Natural killer cell (primary cell): ENCODE data around the gene YTHDF1. TPM values are rescaled to one million over a fixed set of nuclear protein-coding genes. Genes with fewer than 3 reads are reported as not detected.

ENCODE experiments used
- ATAC-seq, 3 donors: fragments of 150-1000 bp in 2 of 3; fragments of 200-7000 bp in 1 of 3; cut with Tn5 transposase; 1 replicate in 1 of 3; 2 replicates in 2 of 3; pipeline ENCODE4 v1.10.0; 2021; ENCODE audit warnings: mild to moderate bottlenecking in 2 of 3, moderate library complexity in 2 of 3
- DNase-seq, 2 donors: peaks; one replicate each; pipeline versions ENCODE4 v3.0.0 to v3.0.0-alpha.2; 2013 to 2021; ENCODE audit warnings: mixed read lengths in 1 of 2
- H3K27ac ChIP-seq: one replicate; pipeline ENCODE4 v1.5.1; 2013; ENCODE audit warnings: mild to moderate bottlenecking, low read length
- H3K27me3 ChIP-seq: one replicate; pipeline ENCODE4 v1.6.1; 2013; ENCODE audit warnings: low read length; ENCODE audit not compliant: control insufficient read depth, insufficient read depth
- H3K36me3 ChIP-seq: one replicate; pipeline ENCODE4 v1.6.1; 2013; ENCODE audit warnings: low read length; ENCODE audit not compliant: control insufficient read depth, insufficient read depth
- H3K4me1 ChIP-seq: one replicate; pipeline ENCODE4 v1.6.1; 2013; ENCODE audit warnings: low read length; ENCODE audit not compliant: control insufficient read depth, insufficient read depth
- H3K4me3 ChIP-seq: one replicate; pipeline ENCODE4 v1.5.1; 2013; ENCODE audit warnings: low read length
- H3K9me3 ChIP-seq: one replicate; pipeline ENCODE4 v1.6.1; 2013; ENCODE audit warnings: low read length; ENCODE audit not compliant: control insufficient read depth, insufficient read depth
- H3K27ac Mint-ChIP-seq, 2 donors: one replicate each; pipeline ENCODE4 v1.8.0; 2022; ENCODE audit warnings: mild to moderate bottlenecking in 2 of 2, mixed read lengths in 2 of 2, moderate library complexity in 1 of 2
- H3K27me3 Mint-ChIP-seq, 2 donors: one replicate each; pipeline ENCODE4 v1.8.0; 2022; ENCODE audit warnings: low read depth in 2 of 2, mixed read lengths in 2 of 2
- H3K36me3 Mint-ChIP-seq: one replicate; pipeline ENCODE4 v1.8.0; 2022; ENCODE audit warnings: mixed read lengths
- H3K4me1 Mint-ChIP-seq, 2 donors: one replicate each; pipeline ENCODE4 v1.8.0; 2022; ENCODE audit warnings: mixed read lengths in 2 of 2
- H3K4me3 Mint-ChIP-seq: one replicate; pipeline ENCODE4 v1.8.0; 2022; ENCODE audit warnings: mild to moderate bottlenecking, moderate library complexity, mixed read lengths
- H3K9me3 Mint-ChIP-seq, 2 donors: one replicate each; pipeline ENCODE4 v1.8.0; 2022; ENCODE audit warnings: mixed read lengths in 2 of 2
- WGBS: methylation state at CpG from one replicate; pipeline ENCODE4 v1.1.7; 2013; ENCODE audit warnings: missing lambda C conversion rate; ENCODE audit not compliant: insufficient coverage; 5-methylcytosine and 5-hydroxymethylcytosine counted together
- intact Hi-C: fragments of 100-400 bp; cut with micrococcal nuclease; formaldehyde crosslinking; loops from one replicate; pipeline ENCODE4 v1.14.2; 2022
- total RNA-seq, 4 donors: library from RNA; stranded (reverse); fragments of 120-200 nt in 1 of 4; gene quantifications; one replicate each; pipeline versions ENCODE4 v1.2.3 to v1.2.4, GENCODE V29; 2013 to 2022
- TF ChIP-seq, protein P1 (sequence below): fragments of 200-600 bp; IDR thresholded peaks from one replicate; pipeline ENCODE4 v1.8.0; 2022; ENCODE audit warnings: antibody characterized with exemption

YTHDF1 gene
- total RNA-seq, 3 donors from 2014 or later (not counting 1 experiment from before 2014, with no cell fraction given), result 39.1 to 43.1 (median 41.0) TPM

DNA sequence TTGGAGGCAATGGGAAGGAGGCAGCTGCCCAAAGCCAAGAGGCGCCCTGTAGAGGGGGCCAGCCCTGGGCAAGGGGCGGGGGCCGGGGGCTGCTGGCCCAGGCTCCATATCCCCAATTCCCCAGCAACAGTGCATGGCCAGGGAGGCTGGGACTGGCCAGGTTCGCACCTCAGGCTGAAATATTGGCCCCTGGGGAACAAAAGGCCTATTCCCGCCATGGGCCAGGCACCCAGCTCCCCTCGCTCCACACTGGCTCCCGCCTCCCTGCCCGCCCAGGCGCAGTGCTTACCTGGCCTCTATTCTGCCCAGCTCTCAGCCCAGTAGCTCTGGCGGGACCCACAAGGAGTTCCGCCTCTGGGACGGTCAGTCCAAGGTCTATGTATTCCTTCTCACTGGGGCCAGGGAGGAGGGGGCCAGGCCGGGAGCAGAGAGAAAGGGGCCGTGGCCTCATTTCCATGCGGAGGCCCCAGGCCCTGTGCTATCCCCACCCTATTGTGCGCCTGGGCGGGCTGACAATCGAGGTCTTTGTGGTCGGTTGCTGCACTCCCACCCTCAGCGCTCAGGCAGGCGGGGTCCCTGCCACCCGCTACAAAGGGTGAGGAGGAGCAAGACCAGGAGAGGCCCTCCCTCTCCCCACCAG, 42.3 kb downstream of the YTHDF1 start:
- peaks cover 20 to 31% of the 10 kb centered on the region in 2 donors for H3K27me3 Mint-ChIP-seq
- H3K27ac Mint-ChIP-seq, result no peak overlapping the region
- 49% methylated on average over 20 of the region's 22 CpGs for WGBS
- TF ChIP-seq, protein P1, sequence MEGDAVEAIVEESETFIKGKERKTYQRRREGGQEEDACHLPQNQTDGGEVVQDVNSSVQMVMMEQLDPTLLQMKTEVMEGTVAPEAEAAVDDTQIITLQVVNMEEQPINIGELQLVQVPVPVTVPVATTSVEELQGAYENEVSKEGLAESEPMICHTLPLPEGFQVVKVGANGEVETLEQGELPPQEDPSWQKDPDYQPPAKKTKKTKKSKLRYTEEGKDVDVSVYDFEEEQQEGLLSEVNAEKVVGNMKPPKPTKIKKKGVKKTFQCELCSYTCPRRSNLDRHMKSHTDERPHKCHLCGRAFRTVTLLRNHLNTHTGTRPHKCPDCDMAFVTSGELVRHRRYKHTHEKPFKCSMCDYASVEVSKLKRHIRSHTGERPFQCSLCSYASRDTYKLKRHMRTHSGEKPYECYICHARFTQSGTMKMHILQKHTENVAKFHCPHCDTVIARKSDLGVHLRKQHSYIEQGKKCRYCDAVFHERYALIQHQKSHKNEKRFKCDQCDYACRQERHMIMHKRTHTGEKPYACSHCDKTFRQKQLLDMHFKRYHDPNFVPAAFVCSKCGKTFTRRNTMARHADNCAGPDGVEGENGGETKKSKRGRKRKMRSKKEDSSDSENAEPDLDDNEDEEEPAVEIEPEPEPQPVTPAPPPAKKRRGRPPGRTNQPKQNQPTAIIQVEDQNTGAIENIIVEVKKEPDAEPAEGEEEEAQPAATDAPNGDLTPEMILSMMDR, result no peak
- intact Hi-C loops, result no loop called here
- ATAC-seq (no peak), DNase-seq (no peak)
- H3K9me3 ChIP-seq, result no peaks in the 10 kb centered on the region
- no peak overlapping the region for H3K4me3 Mint-ChIP-seq
- no peaks in the 10 kb centered on the region for H3K36me3 Mint-ChIP-seq
- H3K36me3 ChIP-seq, result no peaks in the 10 kb centered on the region
- peaks cover 0 to 6% of the 10 kb centered on the region in 2 donors for H3K4me1 Mint-ChIP-seq
- no peaks in the 10 kb centered on the region for H3K4me1 ChIP-seq
- no peak overlapping the region for H3K4me3 ChIP-seq
- H3K27me3 ChIP-seq, result peaks cover 21% of the 10 kb centered on the region
- H3K9me3 Mint-ChIP-seq, result no peaks in the 10 kb centered on the region
- no peak overlapping the region for H3K27ac ChIP-seq

DNA sequence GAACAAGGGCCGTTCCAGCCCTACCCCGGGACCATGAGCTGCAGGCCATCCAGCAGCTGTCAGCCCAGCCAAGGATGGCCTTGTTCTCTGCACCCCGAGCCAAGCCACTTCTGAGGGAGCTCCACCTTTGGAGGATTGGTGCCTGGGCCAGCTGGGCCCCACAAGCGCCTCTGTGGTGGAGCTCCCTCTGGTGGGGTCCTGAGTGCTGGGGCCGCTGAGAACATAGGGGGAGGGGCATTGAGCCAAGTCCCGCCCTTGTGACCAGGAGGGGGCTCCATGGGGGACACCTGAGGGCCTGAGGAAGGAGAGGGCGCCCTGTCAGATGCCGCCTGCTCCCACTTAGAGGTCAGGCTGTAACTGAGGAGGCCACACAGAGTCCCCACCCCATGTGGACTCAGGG, 43.2 kb downstream of the YTHDF1 start:
- 34% methylated on average over 8 of the region's 8 CpGs for WGBS
- intact Hi-C loops, result no loop called here
- no peak for ATAC-seq

DNA sequence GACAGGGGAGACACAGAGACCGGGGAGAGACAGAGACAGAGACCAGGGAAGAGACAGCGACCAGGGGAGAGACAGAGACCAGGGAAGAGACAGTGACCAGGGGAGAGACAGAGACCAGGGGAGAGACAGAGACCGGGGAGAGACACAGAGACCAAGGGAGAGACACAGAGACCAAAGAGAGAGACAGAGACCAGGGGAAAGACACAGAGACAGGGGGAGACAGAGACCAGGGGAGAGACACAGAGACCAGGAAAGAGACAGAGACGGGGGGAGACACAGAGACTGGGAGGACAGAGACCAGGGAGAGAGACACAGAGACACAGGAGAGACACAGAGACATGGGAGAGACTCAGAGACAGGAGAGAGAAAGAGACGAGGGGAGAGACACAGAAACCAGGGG, 43.9 kb downstream of the YTHDF1 start:
- Histone ChIP-seq H3K4me1 (no peaks in the 10 kb centered on the region), H3K27me3 (peaks cover 21% of the 10 kb centered on the region), H3K27ac (no peak overlapping the region), H3K9me3 (no peaks in the 10 kb centered on the region), H3K36me3 (no peaks in the 10 kb centered on the region), H3K4me3 (no peak overlapping the region)
- intact Hi-C loops, result no loop called here
- Mint-ChIP-seq H3K27me3 (peaks cover 20 to 30% of the 10 kb centered on the region in 2 donors), H3K36me3 (no peaks in the 10 kb centered on the region), H3K9me3 (no peaks in the 10 kb centered on the region), H3K27ac (no peak overlapping the region), H3K4me1 (peaks cover 0 to 6% of the 10 kb centered on the region in 2 donors), H3K4me3 (no peak overlapping the region)
- TF ChIP-seq, protein P1, result no peak
- 79% methylated on average over 5 of the region's 5 CpGs for WGBS
- DNase-seq (no peak), ATAC-seq (no peak)

More for the DNA sequence above, 43.2 kb downstream of the YTHDF1 start:
- no peak overlapping the region for H3K4me3 Mint-ChIP-seq
- Histone ChIP-seq H3K4me3 (no peak overlapping the region), H3K9me3 (no peaks in the 10 kb centered on the region), H3K36me3 (no peaks in the 10 kb centered on the region), H3K27me3 (peaks cover 21% of the 10 kb centered on the region), H3K27ac (no peak overlapping the region), H3K4me1 (no peaks in the 10 kb centered on the region)
- TF ChIP-seq, protein P1, result no peak
- no peak overlapping the region for H3K27ac Mint-ChIP-seq
- DNase-seq, result peak in 1 of 2 donors; percentile 32
- H3K27me3 Mint-ChIP-seq, result peaks cover 20 to 31% of the 10 kb centered on the region in 2 donors
- H3K36me3 Mint-ChIP-seq, result no peaks in the 10 kb centered on the region
- peaks cover 0 to 6% of the 10 kb centered on the region in 2 donors for H3K4me1 Mint-ChIP-seq
- H3K9me3 Mint-ChIP-seq, result no peaks in the 10 kb centered on the region

DNA sequence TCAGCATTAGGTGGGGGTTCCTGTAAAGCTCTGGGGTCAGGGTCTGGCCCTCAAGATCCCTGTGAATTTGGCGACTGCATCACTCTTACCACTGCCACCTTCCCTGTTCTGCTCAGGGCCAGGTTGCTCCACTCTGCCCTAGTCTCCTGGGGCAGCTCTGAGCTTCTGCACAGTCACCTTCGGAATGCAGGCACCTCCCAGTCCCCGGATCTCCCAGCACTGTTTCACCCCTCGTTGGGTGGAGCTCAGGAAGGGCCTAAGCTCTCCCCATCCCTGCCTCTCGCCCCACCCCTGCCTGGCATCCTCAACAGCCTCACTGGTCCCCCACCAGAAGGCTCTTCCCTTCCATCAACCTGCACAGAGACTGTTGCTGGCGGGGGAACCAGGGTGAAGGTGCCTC, 46.2 kb downstream of the YTHDF1 start:
- ATAC-seq, result no peak
- no peaks in the 10 kb centered on the region for H3K4me1 ChIP-seq
- no peak overlapping the region for H3K4me3 ChIP-seq
- WGBS, result 37% methylated on average over 6 of the region's 6 CpGs
- no peak for DNase-seq
- H3K4me1 Mint-ChIP-seq, result no peaks in the 10 kb centered on the region
- H3K9me3 ChIP-seq, result no peaks in the 10 kb centered on the region
- H3K27me3 ChIP-seq, result peaks cover 12% of the 10 kb centered on the region
- H3K36me3 Mint-ChIP-seq, result no peaks in the 10 kb centered on the region
- intact Hi-C loops, result no loop called here
- H3K4me3 Mint-ChIP-seq, result no peak overlapping the region
- H3K27ac Mint-ChIP-seq, result no peak overlapping the region
- no peaks in the 10 kb centered on the region for H3K36me3 ChIP-seq
- H3K9me3 Mint-ChIP-seq, result no peaks in the 10 kb centered on the region
- TF ChIP-seq, protein P1, result no peak
- peaks cover 12 to 18% of the 10 kb centered on the region in 2 donors for H3K27me3 Mint-ChIP-seq
- no peak overlapping the region for H3K27ac ChIP-seq
